GM19328 (cell line): ENCODE data around the gene ARL5B.

ENCODE experiments used
- ATAC-seq: cut with Tn5 transposase; IDR thresholded peaks from one replicate; pipeline ENCODE4 v1.9.1; 2021; ENCODE audit warnings: mild to moderate bottlenecking, moderate library complexity; ENCODE audit not compliant: unreplicated experiment

The ARL5B gene

GRCh38 chr10:18658271-18659124 lies 733 bp upstream of the ARL5B start:
- no peak for ATAC-seq

- ATAC-seq = peak; percentile 15
Measured at GRCh38 chr10:18659819-18660535, 746 bp downstream of the ARL5B start.

- ATAC-seq = no peak
Measured at GRCh38 chr10:18660816-18661431, 1.7 kb downstream of the ARL5B start.

- no peak for ATAC-seq
Measured at GRCh38 chr10:18664841-18665478, 5.7 kb downstream of the ARL5B start.

GRCh38 chr10:18665815-18666558 lies 6.8 kb downstream of the ARL5B start:
- ATAC-seq = no peak

GRCh38 chr10:18666810-18667209 lies 7.6 kb downstream of the ARL5B start:
- no peak for ATAC-seq

- no peak for ATAC-seq
Measured at GRCh38 chr10:18668026-18668425, 8.8 kb downstream of the ARL5B start.

GRCh38 chr10:18675086-18675801 lies 16.0 kb downstream of the ARL5B start:
- ATAC-seq = no peak

- no peak for ATAC-seq
Measured at GRCh38 chr10:18680754-18681153, 21.5 kb downstream of the ARL5B start.

- no peak for ATAC-seq
Measured at GRCh38 chr10:18681366-18681765, 22.1 kb downstream of the ARL5B start.

GRCh38 chr10:18681971-18682411 lies 22.8 kb downstream of the ARL5B start:
- no peak for ATAC-seq

- ATAC-seq = no peak
Measured at GRCh38 chr10:18683427-18683826, 24.2 kb downstream of the ARL5B start.

GRCh38 chr10:18684416-18684815 lies 25.2 kb downstream of the ARL5B start:
- ATAC-seq = no peak

GRCh38 chr10:18684953-18685352 lies 25.7 kb downstream of the ARL5B start:
- no peak for ATAC-seq

- ATAC-seq = no peak
Measured at GRCh38 chr10:18685555-18685954, 26.3 kb downstream of the ARL5B start.

GRCh38 chr10:18687195-18687594 lies 28.0 kb downstream of the ARL5B start:
- ATAC-seq = no peak

GRCh38 chr10:18687706-18688105 lies 28.5 kb downstream of the ARL5B start:
- ATAC-seq = no peak

- no peak for ATAC-seq
Measured at GRCh38 chr10:18689498-18689897, 30.3 kb downstream of the ARL5B start.

GRCh38 chr10:18690541-18690940 lies 31.3 kb downstream of the ARL5B start:
- no peak for ATAC-seq
